ENCODE measurements around the gene PFDN5. TPM values are rescaled to one million over a fixed set of nuclear protein-coding genes. Genes with fewer than 3 reads are reported as not detected.

Gene PFDN5
- total RNA-seq, 2 donors from 2014 or later: 337 to 403 TPM

DNA sequence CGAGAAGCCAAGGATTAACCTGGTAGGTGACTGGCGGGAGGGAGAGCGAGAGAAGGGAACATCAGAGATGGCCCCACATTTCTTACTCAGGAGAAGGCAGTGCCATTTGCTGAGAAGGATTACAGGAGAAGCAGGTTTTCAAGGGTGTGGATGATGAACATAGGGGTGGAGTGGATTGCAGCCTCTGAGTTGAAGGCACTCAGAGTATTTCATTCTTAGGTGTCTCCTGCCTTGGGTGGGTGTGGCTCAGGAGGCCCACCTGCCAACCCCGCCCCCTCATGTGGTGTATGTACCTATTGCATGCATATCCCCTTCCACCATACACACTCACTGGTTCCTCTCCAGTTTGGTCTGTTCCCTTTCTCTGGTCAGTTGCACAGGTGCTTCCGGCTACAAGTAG lies 20.9 kb upstream of the PFDN5 start:
- Histone ChIP-seq H3K4me3 (no peak overlapping the region), H3K27me3 (no peaks in the 10 kb centered on the region), H3K36me3 (replicated peaks in 1 of 2; ENCODE audit: insufficient read depth in 1 of 2, low read depth in 2 of 2) (no peaks in the 10 kb centered on the region), H3K4me1 (no peaks in the 10 kb centered on the region), H3K9me3 (no peaks in the 10 kb centered on the region), H3K27ac (no peak overlapping the region)
- intact Hi-C loops (cut with DNase I): no loop called here
- TF ChIP-seq, protein P1, sequence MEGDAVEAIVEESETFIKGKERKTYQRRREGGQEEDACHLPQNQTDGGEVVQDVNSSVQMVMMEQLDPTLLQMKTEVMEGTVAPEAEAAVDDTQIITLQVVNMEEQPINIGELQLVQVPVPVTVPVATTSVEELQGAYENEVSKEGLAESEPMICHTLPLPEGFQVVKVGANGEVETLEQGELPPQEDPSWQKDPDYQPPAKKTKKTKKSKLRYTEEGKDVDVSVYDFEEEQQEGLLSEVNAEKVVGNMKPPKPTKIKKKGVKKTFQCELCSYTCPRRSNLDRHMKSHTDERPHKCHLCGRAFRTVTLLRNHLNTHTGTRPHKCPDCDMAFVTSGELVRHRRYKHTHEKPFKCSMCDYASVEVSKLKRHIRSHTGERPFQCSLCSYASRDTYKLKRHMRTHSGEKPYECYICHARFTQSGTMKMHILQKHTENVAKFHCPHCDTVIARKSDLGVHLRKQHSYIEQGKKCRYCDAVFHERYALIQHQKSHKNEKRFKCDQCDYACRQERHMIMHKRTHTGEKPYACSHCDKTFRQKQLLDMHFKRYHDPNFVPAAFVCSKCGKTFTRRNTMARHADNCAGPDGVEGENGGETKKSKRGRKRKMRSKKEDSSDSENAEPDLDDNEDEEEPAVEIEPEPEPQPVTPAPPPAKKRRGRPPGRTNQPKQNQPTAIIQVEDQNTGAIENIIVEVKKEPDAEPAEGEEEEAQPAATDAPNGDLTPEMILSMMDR (IDR thresholded peaks at IDR 0.05): no peak
- WGBS, 2 donors: 86 to 90% methylated on average over 5 of the region's 5 CpGs
- ATAC-seq (no peak), DNase-seq (no peak)

GRCh38 chr12:53276511-53276910 lies 18.8 kb upstream of the PFDN5 start:
- H3K36me3 ChIP-seq (replicated peaks in 1 of 2; ENCODE audit: insufficient read depth in 1 of 2, low read depth in 2 of 2): no peaks in the 10 kb centered on the region
- no peak overlapping the region for H3K4me3 ChIP-seq
- WGBS, 2 donors: 95% methylated on average over 11 of the region's 11 CpGs; no CpG with 5 or more reads in 1 of the 2 donors
- no peak for ATAC-seq
- H3K27me3 ChIP-seq: no peaks in the 10 kb centered on the region
- no peak for TF ChIP-seq POLR2A (IDR thresholded peaks at IDR 0.05)
- TF ChIP-seq, protein P1 (IDR thresholded peaks at IDR 0.05): no peak
- no peaks in the 10 kb centered on the region for H3K9me3 ChIP-seq
- intact Hi-C loops (cut with DNase I): no loop called here
- H3K4me1 ChIP-seq: no peaks in the 10 kb centered on the region
- H3K27ac ChIP-seq: no peak overlapping the region
- no peak for DNase-seq

- no peaks in the 10 kb centered on the region for H3K9me3 ChIP-seq
- no peak overlapping the region for H3K27ac ChIP-seq
- 78 to 89% methylated on average over 9 of the region's 9 CpGs for WGBS, 2 donors
- no peaks in the 10 kb centered on the region for H3K36me3 ChIP-seq (replicated peaks in 1 of 2; ENCODE audit: insufficient read depth in 1 of 2, low read depth in 2 of 2)
- H3K4me1 ChIP-seq: no peaks in the 10 kb centered on the region
- no peak for DNase-seq
- TF ChIP-seq, protein P1 (IDR thresholded peaks at IDR 0.05): no peak
- no peak for TF ChIP-seq POLR2A (IDR thresholded peaks at IDR 0.05)
- ATAC-seq: no peak
- intact Hi-C loops (cut with DNase I): no loop called here
- H3K27me3 ChIP-seq: no peaks in the 10 kb centered on the region
- no peak overlapping the region for H3K4me3 ChIP-seq
These were observed 17.4 kb upstream of the PFDN5 start for GRCh38 chr12:53277981-53278380.

- Histone ChIP-seq H3K4me3 (no peak overlapping the region), H3K4me1 (no peaks in the 10 kb centered on the region), H3K27me3 (no peaks in the 10 kb centered on the region), H3K27ac (no peak overlapping the region), H3K9me3 (no peaks in the 10 kb centered on the region), H3K36me3 (replicated peaks in 1 of 2; ENCODE audit: insufficient read depth in 1 of 2, low read depth in 2 of 2) (no peaks in the 10 kb centered on the region)
- WGBS, 2 donors: 58 to 64% methylated on average over 2 to 3 of the region's 3 CpGs
- ATAC-seq (no peak), DNase-seq (no peak)
- intact Hi-C loops (cut with DNase I): no loop called here
- TF ChIP-seq, protein P1 (IDR thresholded peaks at IDR 0.05): no peak
- TF ChIP-seq POLR2A (IDR thresholded peaks at IDR 0.05): no peak
These were observed 16.0 kb upstream of the PFDN5 start for GRCh38 chr12:53279283-53279869.

- Histone ChIP-seq H3K9me3 (no peaks in the 10 kb centered on the region), H3K27ac (no peak overlapping the region), H3K4me3 (no peak overlapping the region), H3K27me3 (no peaks in the 10 kb centered on the region), H3K36me3 (replicated peaks in 1 of 2; ENCODE audit: insufficient read depth in 1 of 2, low read depth in 2 of 2) (no peaks in the 10 kb centered on the region), H3K4me1 (no peaks in the 10 kb centered on the region)
- ATAC-seq: no peak
- 79 to 83% methylated on average over 9 of the region's 9 CpGs for WGBS, 2 donors
- TF ChIP-seq POLR2A (IDR thresholded peaks at IDR 0.05): no peak
- DNase-seq: no peak
- intact Hi-C loops (cut with DNase I): no loop called here
These were observed 15.3 kb upstream of the PFDN5 start for GRCh38 chr12:53279888-53280498.
